K562 (cell line): ENCODE results near the gene OR56A4. TPM values are rescaled to one million over a fixed set of nuclear protein-coding genes. Genes with fewer than 3 reads are reported as not detected.

ENCODE experiments used
- ATAC-seq: fragments of 200-7000 bp; cut with Tn5 transposase; 3 replicates; pipeline ENCODE4 v1.9.1; 2020; ENCODE audit warnings: moderate library complexity
- BruUV-seq: library from RNA; stranded (reverse); fragments of 400-500 nt; replicated peaks from 2 replicates; lab custom pipeline; 2021; lab: Mats Ljungman, UMichigan
- CTCF ChIA-PET: fragments of 300-600 bp; formaldehyde crosslinking; extraction: SDS; loops from one replicate; lab custom pipeline; 2021; ENCODE audit warnings: low intra/inter-chr PET ratio; lab: Yijun Ruan, JAX
- POLR2A ChIA-PET: fragments of 300-600, 350-650 bp; sonication (Branson Sonifier 250); formaldehyde crosslinking; extraction: SDS; loops from one replicate; lab custom pipeline; 2021; ENCODE audit warnings: antibody characterized with exemption, inconsistent platforms; lab: Yijun Ruan, JAX
- DNase-seq, 4 experiments: peaks; one replicate each; pipeline versions ENCODE4 v3.0.0 to v3.0.0-alpha.2; 2011 to 2018; ENCODE audit warnings: low spot score in 3 of 4, mixed read lengths in 3 of 4; ENCODE audit errors: extremely low read depth in 1 of 4
- FAIRE-seq: peaks from 2 replicates; lab custom pipeline; 2011; peaks lifted over from hg19 to GRCh38; lab: Jason Lieb, UNC
- H2AFZ ChIP-seq: 2 replicates; pipeline ENCODE4 v1.6.0; 2011; ENCODE audit warnings: low read depth, low read length, control low read depth, inconsistent platforms
- H3K27ac ChIP-seq: fragments of 200-600 bp; 3 replicates; pipeline ENCODE4 v1.8.0; 2011; ENCODE audit warnings: low read depth, mild to moderate bottlenecking, control low read depth, inconsistent platforms, low read length, moderate library complexity, mixed read lengths; ENCODE audit errors: extremely low read depth
- H3K27me3 ChIP-seq, 2 experiments: fragments of 300-600 bp in 1 of 2; 2 replicates in 1 of 2; 3 replicates in 1 of 2; pipeline versions ENCODE4 v1.6.0 to v1.8.0; 2011; ENCODE audit warnings: inconsistent platforms in 2 of 2, low read length in 2 of 2, mild to moderate bottlenecking in 1 of 2, mixed read lengths in 1 of 2, moderate library complexity in 1 of 2; ENCODE audit not compliant: control insufficient read depth in 2 of 2, insufficient read depth in 2 of 2
- H3K36me3 ChIP-seq: fragments of 300-600 bp; 3 replicates; pipeline ENCODE4 v1.8.0; 2011; ENCODE audit warnings: mild to moderate bottlenecking, low read length, inconsistent platforms; ENCODE audit not compliant: control insufficient read depth, insufficient read depth
- H3K4me1 ChIP-seq, 2 experiments: fragments of 200-600 bp in 1 of 2; replicated peaks in 1 of 2; 2 replicates in 1 of 2; 3 replicates in 1 of 2; pipeline versions ENCODE4 v1.5.1 to v1.8.0; 2011; ENCODE audit warnings: inconsistent platforms in 2 of 2, low read length in 2 of 2, mild to moderate bottlenecking in 1 of 2, mixed read lengths in 1 of 2, moderate library complexity in 1 of 2; ENCODE audit not compliant: control insufficient read depth in 2 of 2, insufficient read depth in 2 of 2
- H3K4me2 ChIP-seq: 2 replicates; pipeline ENCODE4 v1.6.1; 2011; ENCODE audit warnings: low read length, control low read depth, inconsistent platforms, mixed read lengths; ENCODE audit not compliant: insufficient read depth
- H3K4me3 ChIP-seq: fragments of 200-600 bp; sonication (generic), shearing (Covaris generic); 2 replicates; pipeline ENCODE4 v1.5.1; 2016; ENCODE audit warnings: control low read depth, inconsistent platforms
- H3K79me2 ChIP-seq: fragments of 200-600 bp; 3 replicates; pipeline ENCODE4 v1.8.0; 2011; ENCODE audit warnings: low read length, inconsistent platforms; ENCODE audit not compliant: control insufficient read depth, insufficient read depth
- H3K9ac ChIP-seq, 2 experiments: 2 replicates each; pipeline versions ENCODE4 v1.6.0 to v1.6.1; 2011; ENCODE audit warnings: low read depth in 2 of 2, low read length in 2 of 2, control low read depth in 1 of 2, inconsistent platforms in 1 of 2, mild to moderate bottlenecking in 1 of 2, mixed read lengths in 1 of 2; ENCODE audit not compliant: insufficient read depth in 1 of 2
- H3K9me1 ChIP-seq: one replicate; pipeline ENCODE4 v1.6.0; 2011; ENCODE audit warnings: inconsistent platforms, mild to moderate bottlenecking, low read length, moderate library complexity; ENCODE audit not compliant: control insufficient read depth, insufficient read depth
- H3K9me3 ChIP-seq: replicated peaks from 2 replicates; pipeline ENCODE4 v1.5.1; 2011; ENCODE audit warnings: low read depth, low read length, inconsistent platforms; ENCODE audit not compliant: control insufficient read depth, insufficient read depth
- H4K20me1 ChIP-seq: replicated peaks from 2 replicates; pipeline ENCODE4 v1.6.1; 2011; ENCODE audit warnings: low read length, inconsistent platforms, mixed read lengths; ENCODE audit not compliant: control insufficient read depth, insufficient read depth
- CBX1 ChIP-seq: sonication (generic); IDR thresholded peaks from 2 replicates; pipeline ENCODE4 v1.6.1; 2016; ENCODE audit warnings: antibody characterized with exemption, low read depth, mild to moderate bottlenecking
- CHCHD3 ChIP-seq: fragments of 250-450 bp; sonication (Bioruptor Pico); IDR thresholded peaks from 2 replicates; pipeline ENCODE4 v2.1.2; 2022; ENCODE audit warnings: mild to moderate bottlenecking
- GTF2A2 ChIP-seq: IDR thresholded peaks from 2 replicates; pipeline ENCODE4 v1.6.1; 2016; ENCODE audit warnings: mild to moderate bottlenecking, missing genetic modification characterization, missing compliant biosample characterization
- HIVEP1 ChIP-seq: fragments of 250-450 bp; sonication (Bioruptor Pico); IDR thresholded peaks from 2 replicates; pipeline ENCODE4 v1.4.0; 2020; ENCODE audit warnings: mild to moderate bottlenecking
- KDM1A ChIP-seq, 2 experiments: fragments of 450-650 bp; IDR thresholded peaks; 2 replicates each; pipeline ENCODE4 v1.6.1; 2016; ENCODE audit warnings: mild to moderate bottlenecking in 2 of 2
- MNT ChIP-seq, 2 experiments: fragments of 450-650 bp; conservative IDR thresholded peaks; 2 replicates each; pipeline ENCODE4 v1.6.1; 2017; ENCODE audit warnings: mild to moderate bottlenecking in 2 of 2, moderate library complexity in 2 of 2
- MTF1 ChIP-seq: fragments of 250-450 bp; sonication (Bioruptor Pico); IDR thresholded peaks from 2 replicates; pipeline ENCODE4 v1.9.0; 2021; ENCODE audit warnings: moderate library complexity, mild to moderate bottlenecking, inconsistent platforms, borderline replicate concordance
- SAFB2 ChIP-seq: fragments of 200-400 bp; formaldehyde crosslinking; IDR thresholded peaks from 2 replicates; pipeline ENCODE4 v1.6.1; 2018; ENCODE audit warnings: borderline replicate concordance, low read length, low read depth, moderate library complexity; ENCODE audit not compliant: severe bottlenecking
- SNRNP70 ChIP-seq: fragments of 200-400 bp; formaldehyde crosslinking; optimal IDR thresholded peaks from 2 replicates; pipeline ENCODE3; 2017; ENCODE audit warnings: low read depth, low read length
- STAG1 ChIP-seq: sonication (generic); formaldehyde crosslinking; IDR thresholded peaks from 2 replicates; pipeline ENCODE4 v1.5.0; 2020; ENCODE audit warnings: missing genetic modification reagents, borderline replicate concordance
- ZBTB8A ChIP-seq: fragments of 450-650 bp; IDR thresholded peaks from 2 replicates; pipeline ENCODE4 v1.6.1; 2018; ENCODE audit warnings: mild to moderate bottlenecking, moderate library complexity; ENCODE audit not compliant: partially characterized antibody
- ZNF134 ChIP-seq: fragments of 250-450 bp; sonication (Bioruptor Pico); conservative IDR thresholded peaks from 2 replicates; pipeline ENCODE4 v1.4.0; 2020
- WGBS: fragments of 100-300 bp; shearing (Covaris generic); methylation state at CpG from one replicate; pipeline ENCODE4 v1.1.6; 2016; ENCODE audit warnings: low coverage, mixed read lengths; ENCODE audit not compliant: insufficient coverage; ENCODE audit errors: missing lambda C conversion rate; 5-methylcytosine and 5-hydroxymethylcytosine counted together
- in situ Hi-C: fragments of 300-500 bp; cut with MboI; formaldehyde crosslinking; loops from 4 replicates; pipeline ENCODE4 v1.15.0; 2018; ENCODE audit warnings: inconsistent platforms, mixed read lengths
- intact Hi-C: fragments of 100-400 bp; cut with micrococcal nuclease; formaldehyde crosslinking; loops from 2 replicates; pipeline ENCODE4 v1.14.2; 2022
- polyA plus RNA-seq, 8 experiments: library from polyadenylated mRNA; depleted of rRNA in 4 of 8; stranded (reverse) in 5 of 8; unstranded in 3 of 8; fragments of >200 nt; fragmentation: Nextera tagmentation in 2 of 8; fragmentation: Illumina TruSeq in 1 of 8; extraction: Ambion mirVana in 2 of 8; extraction: Trizol in 1 of 8; gene quantifications; 2 replicates each; pipeline versions ENCODE4 v1.2.1 to v1.2.3, GENCODE V29; 2011 to 2014; ENCODE audit warnings: inconsistent platforms in 1 of 8, missing spikeins in 1 of 8
- total RNA-seq, 7 experiments: library from RNA; depleted of rRNA in 6 of 7; stranded (reverse); fragments of >200 nt in 6 of 7; fragmentation: Illumina TruSeq in 2 of 7; extraction: Trizol in 2 of 7; gene quantifications; 2 replicates each; pipeline versions ENCODE4 v1.2.1 to v1.2.3, GENCODE V29; 2011 to 2021; ENCODE audit warnings: low replicate concordance in 1 of 7
- TF ChIP-seq, protein P1 (sequence below): sonication (generic); formaldehyde crosslinking; IDR thresholded peaks from 2 replicates; pipeline ENCODE4 v1.8.1; 2022; ENCODE audit warnings: missing genetic modification reagents
- TF ChIP-seq, protein P2 (sequence below): IDR thresholded peaks from 3 replicates; pipeline ENCODE4 v1.6.1; 2011; ENCODE audit warnings: borderline replicate concordance, mild to moderate bottlenecking, moderate library complexity; ENCODE audit not compliant: insufficient read length; ENCODE audit errors: extremely low read depth

The OR56A4 gene
- total and polyA plus RNA-seq, 9 of the 15 experiments (the other 6 are each of a cell fraction or from before 2014, with no cell fraction given) = not detected

DNA sequence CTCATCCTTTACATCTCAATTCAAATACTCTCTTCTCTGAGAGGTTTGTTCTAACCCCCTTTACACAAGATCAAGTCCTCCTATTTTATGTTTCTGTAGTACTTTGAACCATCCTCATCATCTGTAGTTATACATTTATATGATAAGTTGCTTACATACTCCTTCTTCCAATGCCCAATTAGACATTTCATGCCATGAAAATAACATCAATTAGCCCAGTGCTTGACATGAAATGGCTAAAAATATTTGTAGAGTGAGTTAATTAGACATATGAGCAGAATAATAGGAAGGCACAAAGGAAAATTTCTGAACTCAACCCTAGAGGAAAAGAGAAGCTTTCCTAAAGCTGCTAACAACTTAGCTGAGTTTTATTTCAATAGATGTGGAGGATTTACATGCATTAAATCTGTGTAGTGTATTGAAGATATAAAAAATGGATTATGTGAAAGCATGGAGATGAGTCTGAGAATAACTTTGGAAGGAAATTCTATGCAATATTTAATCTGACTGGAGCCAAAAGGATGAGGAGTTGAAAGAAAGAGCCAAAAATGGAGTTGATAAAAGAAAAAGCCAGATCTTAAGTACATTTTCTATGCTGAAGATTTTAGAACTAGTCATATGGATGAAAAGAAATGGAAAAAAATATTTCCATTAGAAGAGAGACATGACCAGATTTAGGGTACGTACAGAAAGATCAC is 24.1 kb upstream of the OR56A4 start, which contains the start of gene OR56A1 (continued):
- TF ChIP-seq GTF2A2 (tag) (no peak), CBX1 (no peak)

DNA sequence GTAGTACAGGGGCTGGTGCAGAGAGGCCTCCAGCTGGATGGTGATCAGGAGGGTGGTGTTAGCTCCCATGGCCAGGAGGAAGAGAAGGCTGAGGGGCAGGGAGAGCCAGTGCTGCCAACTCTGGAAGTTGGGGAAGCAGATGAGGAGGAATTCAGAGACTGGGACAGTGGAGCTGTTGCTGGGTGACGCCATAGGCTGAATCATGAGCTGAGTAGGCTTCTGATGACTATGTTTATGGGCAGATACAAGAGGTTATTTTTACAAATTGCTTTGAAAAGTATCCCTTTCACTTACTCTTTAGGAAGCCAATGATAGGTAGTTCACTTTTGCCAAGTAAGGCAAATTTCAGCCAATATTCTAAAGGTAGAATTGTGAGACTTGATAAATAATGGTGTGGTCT is 20.8 kb upstream of the OR56A4 start:
- TF ChIP-seq STAG1 (CRISPR knock-in tag) (no peak), MNT (conservative IDR thresholded peaks at IDR 0.05) (no peak), ZNF134 (no peak), MTF1 (no peak), CHCHD3 (CRISPR knock-in tag) (no peak), SAFB2 (no peak), HIVEP1 (CRISPR knock-in tag) (no peak), KDM1A (IDR thresholded peaks at IDR 0.05) (no peak), ZBTB8A (no peak), SNRNP70 (no peak)
- TF ChIP-seq, protein P1, sequence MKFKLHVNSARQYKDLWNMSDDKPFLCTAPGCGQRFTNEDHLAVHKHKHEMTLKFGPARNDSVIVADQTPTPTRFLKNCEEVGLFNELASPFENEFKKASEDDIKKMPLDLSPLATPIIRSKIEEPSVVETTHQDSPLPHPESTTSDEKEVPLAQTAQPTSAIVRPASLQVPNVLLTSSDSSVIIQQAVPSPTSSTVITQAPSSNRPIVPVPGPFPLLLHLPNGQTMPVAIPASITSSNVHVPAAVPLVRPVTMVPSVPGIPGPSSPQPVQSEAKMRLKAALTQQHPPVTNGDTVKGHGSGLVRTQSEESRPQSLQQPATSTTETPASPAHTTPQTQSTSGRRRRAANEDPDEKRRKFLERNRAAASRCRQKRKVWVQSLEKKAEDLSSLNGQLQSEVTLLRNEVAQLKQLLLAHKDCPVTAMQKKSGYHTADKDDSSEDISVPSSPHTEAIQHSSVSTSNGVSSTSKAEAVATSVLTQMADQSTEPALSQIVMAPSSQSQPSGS = no peak
- TF ChIP-seq, protein P2, sequence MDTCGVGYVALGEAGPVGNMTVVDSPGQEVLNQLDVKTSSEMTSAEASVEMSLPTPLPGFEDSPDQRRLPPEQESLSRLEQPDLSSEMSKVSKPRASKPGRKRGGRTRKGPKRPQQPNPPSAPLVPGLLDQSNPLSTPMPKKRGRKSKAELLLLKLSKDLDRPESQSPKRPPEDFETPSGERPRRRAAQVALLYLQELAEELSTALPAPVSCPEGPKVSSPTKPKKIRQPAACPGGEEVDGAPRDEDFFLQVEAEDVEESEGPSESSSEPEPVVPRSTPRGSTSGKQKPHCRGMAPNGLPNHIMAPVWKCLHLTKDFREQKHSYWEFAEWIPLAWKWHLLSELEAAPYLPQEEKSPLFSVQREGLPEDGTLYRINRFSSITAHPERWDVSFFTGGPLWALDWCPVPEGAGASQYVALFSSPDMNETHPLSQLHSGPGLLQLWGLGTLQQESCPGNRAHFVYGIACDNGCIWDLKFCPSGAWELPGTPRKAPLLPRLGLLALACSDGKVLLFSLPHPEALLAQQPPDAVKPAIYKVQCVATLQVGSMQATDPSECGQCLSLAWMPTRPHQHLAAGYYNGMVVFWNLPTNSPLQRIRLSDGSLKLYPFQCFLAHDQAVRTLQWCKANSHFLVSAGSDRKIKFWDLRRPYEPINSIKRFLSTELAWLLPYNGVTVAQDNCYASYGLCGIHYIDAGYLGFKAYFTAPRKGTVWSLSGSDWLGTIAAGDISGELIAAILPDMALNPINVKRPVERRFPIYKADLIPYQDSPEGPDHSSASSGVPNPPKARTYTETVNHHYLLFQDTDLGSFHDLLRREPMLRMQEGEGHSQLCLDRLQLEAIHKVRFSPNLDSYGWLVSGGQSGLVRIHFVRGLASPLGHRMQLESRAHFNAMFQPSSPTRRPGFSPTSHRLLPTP = no peak
- no peak for FAIRE-seq
- no peaks in the 10 kb centered on the region for H3K4me1 ChIP-seq
- 8% methylated on average over 1 of the region's 1 CpG for WGBS
- H3K27me3 ChIP-seq = no peaks in the 10 kb centered on the region
- no peak overlapping the region for H3K4me3 ChIP-seq
- ChIA-PET CTCF (no interaction called here), POLR2A (no interaction called here)
- H3K27ac ChIP-seq = no peak overlapping the region
- no peak overlapping the region for H3K4me2 ChIP-seq
- H2AFZ ChIP-seq = no peak overlapping the region
- no peaks in the 10 kb centered on the region for H3K9me3 ChIP-seq
- H3K79me2 ChIP-seq = no peaks in the 10 kb centered on the region
- no peaks in the 10 kb centered on the region for H3K9me1 ChIP-seq
- no peaks in the 10 kb centered on the region for H3K36me3 ChIP-seq
- ATAC-seq = no peak
- intact Hi-C loops (no loop called here), in situ Hi-C loops (no loop called here)
- no peak overlapping the region for H3K9ac ChIP-seq
- BruUV-seq = no TSS peak
- no peak for DNase-seq
- H4K20me1 ChIP-seq = no peaks in the 10 kb centered on the region
